GM18909 (cell line): ENCODE results near the gene NFU1.
"Not testable (repeated sequence)": the region's sequence is repeated elsewhere in the genome, so short reads cannot be mapped to it uniquely, and the experiment has no call there.

ENCODE experiments used
- ATAC-seq: cut with Tn5 transposase; IDR thresholded peaks from one replicate; pipeline ENCODE4 v1.9.1; 2021; ENCODE audit warnings: mild to moderate bottlenecking; ENCODE audit not compliant: unreplicated experiment, poor library complexity

NFU1 gene

GRCh38 chr2:69452687-69453086, 15.5 kb upstream of the NFU1 start:
- no peak for ATAC-seq

GRCh38 chr2:69450735-69451416, 13.6 kb upstream of the NFU1 start:
- ATAC-seq = no peak

- ATAC-seq = no peak
These were observed 12.7 kb upstream of the NFU1 start for GRCh38 chr2:69449906-69450305.

DNA sequence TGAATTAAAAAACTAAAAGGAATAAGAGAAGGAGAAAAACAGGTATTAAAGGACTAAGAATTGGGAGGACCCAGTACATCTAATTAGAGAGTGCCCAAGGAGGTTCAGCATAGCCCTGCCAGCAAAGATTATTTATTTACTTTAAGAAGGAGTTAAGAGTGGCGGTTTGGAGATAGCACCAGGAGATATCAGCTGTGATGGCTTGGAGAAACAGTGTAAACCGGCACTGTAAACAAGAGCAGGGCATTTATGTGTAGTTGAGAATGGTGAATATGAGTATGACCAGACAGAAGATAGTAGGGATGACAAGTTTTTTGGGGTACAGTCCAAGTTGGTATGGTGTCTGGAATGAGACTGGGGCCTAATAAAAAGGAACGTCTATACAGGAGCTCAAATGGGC, 6.4 kb upstream of the NFU1 start:
- not testable (repeated sequence) for ATAC-seq

GRCh38 chr2:69439499-69439898, 2.3 kb upstream of the NFU1 start:
- ATAC-seq = not testable (repeated sequence)

DNA sequence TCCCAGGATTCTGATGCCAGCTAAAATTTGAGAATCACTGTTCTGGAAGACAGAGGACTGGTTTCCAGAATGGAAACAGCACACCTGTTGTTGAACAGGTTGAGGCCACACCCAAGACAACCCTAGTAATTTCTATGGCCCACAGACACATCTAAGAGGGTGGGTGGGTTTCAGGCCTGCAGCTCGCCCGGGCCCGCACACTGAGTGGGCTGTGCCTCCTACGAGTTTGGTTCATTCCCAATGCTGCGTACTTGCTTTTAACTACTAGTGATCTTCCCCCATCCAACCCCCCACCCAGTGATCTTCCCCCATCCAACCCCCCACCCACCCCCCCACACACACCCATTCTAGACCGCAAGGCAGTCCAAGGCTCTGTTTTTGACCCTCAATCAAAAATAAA, 1.3 kb upstream of the NFU1 start:
- ATAC-seq = no peak

- no peak for ATAC-seq
These were observed 518 bp upstream of the NFU1 start for GRCh38 chr2:69437751-69438154.

DNA sequence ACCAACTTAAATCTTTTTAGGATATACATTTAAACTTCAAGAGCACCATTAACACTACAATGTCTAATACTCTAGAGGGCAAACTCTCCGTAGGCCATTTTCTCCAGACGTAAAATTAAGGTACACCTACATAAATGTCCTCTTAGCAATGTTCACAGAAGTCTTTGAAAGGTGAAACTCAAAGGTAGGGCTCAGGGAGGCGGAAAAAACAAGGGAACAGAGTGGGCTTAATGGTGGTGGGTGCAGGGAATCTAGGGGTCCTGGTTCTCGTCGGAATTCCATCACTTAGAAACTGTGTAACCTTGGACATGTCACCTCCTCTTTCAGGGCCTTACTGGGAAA, 668 bp downstream of the NFU1 start:
- ATAC-seq = peak; percentile 13

GRCh38 chr2:69434753-69435152, 2.5 kb downstream of the NFU1 start:
- no peak for ATAC-seq

DNA sequence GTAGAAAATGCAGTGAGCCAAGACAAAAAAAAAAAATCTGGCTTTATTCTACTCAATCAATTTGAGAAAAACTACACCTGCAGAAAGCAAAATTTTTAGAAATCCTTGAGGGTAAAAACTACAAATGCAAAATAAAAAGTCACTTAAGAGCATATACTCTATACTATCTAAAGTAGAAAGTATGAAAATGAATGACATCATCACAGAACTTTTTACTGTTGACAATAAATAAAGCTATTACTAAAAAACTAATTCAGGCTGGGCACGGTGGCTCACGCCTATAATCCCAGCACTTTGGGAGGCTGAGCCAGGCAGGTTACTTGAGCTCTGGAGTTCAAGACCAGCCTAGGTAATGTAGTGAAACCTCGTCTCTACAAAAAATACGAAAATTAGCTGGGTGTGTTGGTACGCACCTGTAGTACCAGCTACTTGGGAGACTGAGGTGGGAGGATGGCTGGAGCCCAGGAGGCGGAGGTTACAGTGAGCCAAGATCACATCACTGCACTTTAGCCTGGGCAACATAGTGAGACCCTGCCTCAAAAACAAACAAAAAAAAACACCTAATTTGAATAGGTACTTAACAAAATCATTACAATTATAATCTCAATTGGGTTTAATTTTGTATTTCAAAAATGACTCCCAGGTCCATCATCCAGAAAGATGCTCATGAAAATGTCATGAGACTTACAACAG, 7.6 kb downstream of the NFU1 start:
- ATAC-seq = no peak

GRCh38 chr2:69428981-69429380, 8.3 kb downstream of the NFU1 start:
- ATAC-seq = no peak

- no peak for ATAC-seq
These were observed 12.8 kb downstream of the NFU1 start for GRCh38 chr2:69424419-69424818.

GRCh38 chr2:69422198-69422597, 15.0 kb downstream of the NFU1 start:
- ATAC-seq = no peak

GRCh38 chr2:69419111-69419510, 18.1 kb downstream of the NFU1 start:
- ATAC-seq = not testable (repeated sequence)

GRCh38 chr2:69416147-69416546, 21.1 kb downstream of the NFU1 start:
- ATAC-seq = no peak

DNA sequence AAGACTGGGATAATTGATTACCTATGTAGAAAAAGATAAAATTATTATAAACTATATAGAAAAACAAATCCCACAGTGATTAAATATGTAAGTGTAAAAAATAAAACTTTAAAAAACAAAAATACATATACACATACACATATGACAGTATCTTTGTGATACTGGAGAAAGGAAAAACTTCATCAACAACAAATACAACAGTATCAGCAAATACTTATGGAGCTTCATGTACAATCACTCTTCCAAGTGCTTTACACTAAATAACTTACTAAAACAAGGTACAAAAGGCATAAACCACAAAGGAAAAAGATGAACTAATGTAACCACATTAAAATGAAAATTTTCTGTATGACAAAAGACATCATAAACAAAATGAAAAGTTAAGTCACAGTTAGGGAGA, 26.1 kb downstream of the NFU1 start:
- no peak for ATAC-seq

DNA sequence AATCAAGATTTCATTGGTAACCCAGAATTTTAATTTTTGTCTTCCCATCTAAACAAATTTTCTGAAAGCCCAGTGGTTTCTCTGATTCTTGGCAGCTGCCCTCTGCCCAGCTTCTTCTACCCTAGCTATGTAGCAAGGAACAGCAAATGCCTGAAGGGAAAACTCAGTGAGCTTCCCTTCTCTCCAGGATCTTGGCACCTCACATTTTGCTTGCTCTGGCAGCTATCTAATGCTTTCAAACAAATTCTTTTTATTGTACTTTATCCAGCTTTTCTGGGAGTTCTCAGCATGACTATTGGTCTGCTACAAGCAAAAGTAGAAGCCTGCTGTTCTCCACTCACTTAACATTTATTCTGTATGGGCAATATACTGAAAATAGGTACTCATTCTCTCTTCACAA, 31.9 kb downstream of the NFU1 start:
- ATAC-seq = no peak

DNA sequence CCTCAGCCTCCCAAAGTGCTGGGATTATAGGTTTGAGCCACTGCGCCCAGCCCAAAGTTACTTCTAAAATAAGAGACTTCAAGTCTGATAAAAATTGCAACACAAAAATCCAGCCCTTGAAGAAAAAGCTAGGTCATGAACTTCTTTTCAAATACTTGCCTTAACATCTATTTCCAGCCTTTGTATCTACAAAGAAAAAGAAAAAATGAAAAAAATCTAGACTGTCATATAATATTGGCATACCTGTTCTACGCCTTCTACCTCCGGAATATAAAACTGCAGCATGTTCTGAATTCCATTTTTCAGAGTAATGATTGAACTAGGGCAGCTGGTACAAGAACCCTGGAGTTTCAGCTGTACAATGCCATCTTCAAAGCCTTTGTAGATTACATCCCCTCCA, 37.1 kb downstream of the NFU1 start:
- ATAC-seq = no peak

GRCh38 chr2:69397234-69397633, 40.0 kb downstream of the NFU1 start:
- no peak for ATAC-seq

DNA sequence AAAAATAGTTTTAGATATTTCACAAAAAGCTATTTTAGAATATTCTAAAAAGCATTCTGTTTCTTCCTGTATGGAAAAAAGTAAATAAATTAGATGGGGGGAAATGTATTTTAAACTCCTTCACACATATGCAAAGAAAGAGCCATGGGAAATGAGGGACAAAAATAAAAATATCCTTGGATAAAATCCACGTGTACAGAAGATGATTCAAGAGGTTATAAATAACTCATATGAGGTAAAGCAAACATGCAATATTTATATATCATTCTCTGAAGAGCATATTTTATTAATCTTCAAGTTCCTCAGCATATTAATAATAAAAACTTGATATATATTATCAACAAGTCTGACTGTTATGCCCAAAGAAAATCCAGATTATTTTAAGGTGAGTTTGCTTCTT, 41.4 kb downstream of the NFU1 start:
- no peak for ATAC-seq

- no peak for ATAC-seq
These were observed 43.3 kb downstream of the NFU1 start for GRCh38 chr2:69393963-69394362.

- no peak for ATAC-seq
These were observed 46.8 kb downstream of the NFU1 start for GRCh38 chr2:69390471-69390870.
